Measurements from ENCODE around the gene BNIP2. TPM values are rescaled to one million over a fixed set of nuclear protein-coding genes. Genes with fewer than 3 reads are reported as not detected.
"Not testable (repeated sequence)": the region's sequence is repeated elsewhere in the genome, so short reads cannot be mapped to it uniquely, and the experiment has no call there.

Gene BNIP2
- total RNA-seq, 1 experiment from 2014 or later, result 53.1 TPM

- BruUV-seq (replicated peaks), result no TSS peak
Measured at GRCh38 chr15:59647085-59647484, 42.0 kb downstream of the BNIP2 start.

DNA sequence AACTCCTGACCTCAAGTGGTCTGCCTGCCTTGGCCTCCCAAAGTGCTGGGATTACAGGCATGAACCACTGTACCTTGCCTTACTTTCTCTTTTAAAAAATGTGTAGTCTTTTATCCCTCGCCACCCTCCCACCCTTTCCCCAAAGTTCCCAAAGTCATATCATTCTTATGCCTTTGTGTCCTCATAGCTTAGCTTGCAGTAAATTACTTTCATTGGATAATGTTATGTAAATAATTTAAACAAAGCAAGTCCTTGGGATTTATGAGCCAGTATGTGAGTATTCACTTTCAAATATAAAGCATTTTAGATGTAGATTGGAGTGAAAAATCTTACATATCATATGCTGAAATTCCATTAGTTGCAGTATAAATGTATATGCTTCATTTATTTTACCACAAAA, 42.8 kb downstream of the BNIP2 start:
- DNase-seq (ENCODE audit: low read depth, low spot score), result no peak
- H2AFZ ChIP-seq (ENCODE audit: low read depth, low read length, poor library complexity, severe bottlenecking), result no peak overlapping the region
- intact Hi-C loops (cut with micrococcal nuclease), result no loop called here
- H3K9me2 ChIP-seq (ENCODE audit: insufficient read depth), result no peaks in the 10 kb centered on the region
- no peak overlapping the region for H3K9ac ChIP-seq (ENCODE audit: low read length)
- peaks cover 15 to 22% of the 10 kb centered on the region in 2 experiments for H3K36me3 ChIP-seq (ENCODE audit: control insufficient read depth in 1 of 2, insufficient read depth in 2 of 2, low read length in 2 of 2)
- no peak overlapping the region for H3K4me2 ChIP-seq (ENCODE audit: low read length)
- H3K9me3 ChIP-seq (ENCODE audit: control insufficient read depth in 1 of 2, insufficient read depth in 1 of 2, low read depth in 1 of 2, low read length in 2 of 2), result no peaks in the 10 kb centered on the region
- BruUV-seq (replicated peaks), result no TSS peak
- TF ChIP-seq ZNF274 (IDR thresholded peaks at IDR 0.05; ENCODE audit: low read depth, low read length) (no peak), RAD21 (IDR thresholded peaks at IDR 0.05; ENCODE audit: low read depth) (no peak), CEBPB (IDR thresholded peaks at IDR 0.05; ENCODE audit: low read depth) (no peak), SP1 (IDR thresholded peaks at IDR 0.05; ENCODE audit: low read depth) (no peak), EZH2phosphoT487 (IDR thresholded peaks at IDR 0.05; ENCODE audit: borderline replicate concordance) (no peak), JUND (IDR thresholded peaks at IDR 0.05) (no peak), TCF7L2 (IDR thresholded peaks at IDR 0.05; ENCODE audit: borderline replicate concordance, extremely low read depth, insufficient read depth, insufficient read length) (no peak)
- H3K27ac ChIP-seq (ENCODE audit: low read depth, low read length), result no peak overlapping the region
- ChIA-PET POLR2A (no interaction called here), CTCF (interaction anchor here (1.7 kb wide), 1 partner anchor 114 kb away, joined by 5 read pairs; no protein-coding TSS in a partner anchor), RAD21 (ENCODE audit: low non-redundant PET in 1 of 2, low total read pairs in 2 of 2, uncharacterized antibody in 2 of 2, unreplicated experiment in 2 of 2) (no interaction called here)
- no peaks in the 10 kb centered on the region for H4K20me1 ChIP-seq (ENCODE audit: insufficient read depth)
- no peaks in the 10 kb centered on the region for H3K27me3 ChIP-seq (ENCODE audit: insufficient read depth, low read length)
- ATAC-seq, result no peak
- H3K4me1 ChIP-seq (ENCODE audit: control insufficient read depth in 1 of 2, insufficient read depth in 2 of 2, low read length in 2 of 2), result no peaks in the 10 kb centered on the region
- no peak overlapping the region for H3K4me3 ChIP-seq (replicated peaks in 1 of 2; ENCODE audit: low read depth in 1 of 2, low read length in 2 of 2)
- H3K79me2 ChIP-seq (ENCODE audit: insufficient read depth, low read length), result peaks cover 55% of the 10 kb centered on the region

More at GRCh38 chr15:59647085-59647484, 42.0 kb downstream of the BNIP2 start:
- H4K20me1 ChIP-seq (ENCODE audit: insufficient read depth), result no peaks in the 10 kb centered on the region
- H3K27me3 ChIP-seq (ENCODE audit: insufficient read depth, low read length), result no peaks in the 10 kb centered on the region
- no peaks in the 10 kb centered on the region for H3K4me1 ChIP-seq (ENCODE audit: control insufficient read depth in 1 of 2, insufficient read depth in 2 of 2, low read length in 2 of 2)
- ATAC-seq (no peak), DNase-seq (ENCODE audit: low read depth, low spot score) (no peak)
- no peaks in the 10 kb centered on the region for H3K9me3 ChIP-seq (ENCODE audit: control insufficient read depth in 1 of 2, insufficient read depth in 1 of 2, low read depth in 1 of 2, low read length in 2 of 2)
- H3K9ac ChIP-seq (ENCODE audit: low read length), result no peak overlapping the region
- H3K36me3 ChIP-seq (ENCODE audit: control insufficient read depth in 1 of 2, insufficient read depth in 2 of 2, low read length in 2 of 2), result peaks cover 18 to 22% of the 10 kb centered on the region in 2 experiments
- H3K9me2 ChIP-seq (ENCODE audit: insufficient read depth), result no peaks in the 10 kb centered on the region
- RAD21 ChIA-PET (ENCODE audit: low non-redundant PET in 1 of 2, low total read pairs in 2 of 2, uncharacterized antibody in 2 of 2, unreplicated experiment in 2 of 2), result no interaction called here
- POLR2A ChIA-PET, result no interaction called here
- CTCF ChIA-PET, result no interaction called here
- H3K4me3 ChIP-seq (replicated peaks in 1 of 2; ENCODE audit: low read depth in 1 of 2, low read length in 2 of 2), result no peak overlapping the region
- H3K27ac ChIP-seq (ENCODE audit: low read depth, low read length), result no peak overlapping the region
- H2AFZ ChIP-seq (ENCODE audit: low read depth, low read length, poor library complexity, severe bottlenecking), result no peak overlapping the region
- peaks cover 59% of the 10 kb centered on the region for H3K79me2 ChIP-seq (ENCODE audit: insufficient read depth, low read length)
- no peak for TF ChIP-seq CEBPB (IDR thresholded peaks at IDR 0.05; ENCODE audit: low read depth)
- no peak for TF ChIP-seq JUND (IDR thresholded peaks at IDR 0.05)
- TF ChIP-seq EGR1 (IDR thresholded peaks at IDR 0.05; ENCODE audit: low read depth), result no peak
- no peak for TF ChIP-seq EZH2phosphoT487 (IDR thresholded peaks at IDR 0.05; ENCODE audit: borderline replicate concordance)
- TF ChIP-seq FOSL1 (IDR thresholded peaks at IDR 0.05; ENCODE audit: low read depth), result no peak
- no peak for TF ChIP-seq SIN3A (IDR thresholded peaks at IDR 0.05; ENCODE audit: low read depth)
- no peak for TF ChIP-seq EZH2 (IDR thresholded peaks at IDR 0.05)
- no peak overlapping the region for H3K4me2 ChIP-seq (ENCODE audit: low read length)
- intact Hi-C loops (cut with micrococcal nuclease), result no loop called here

GRCh38 chr15:59645812-59646211, 43.3 kb downstream of the BNIP2 start:
- H2AFZ ChIP-seq (ENCODE audit: low read depth, low read length, poor library complexity, severe bottlenecking); DNase-seq (ENCODE audit: low read depth, low spot score); H3K4me3 ChIP-seq (replicated peaks in 1 of 2; ENCODE audit: low read depth in 1 of 2, low read length in 2 of 2); H3K9me2 ChIP-seq (ENCODE audit: insufficient read depth); BruUV-seq (replicated peaks); ATAC-seq; intact Hi-C loops (cut with micrococcal nuclease); H3K9ac ChIP-seq (ENCODE audit: low read length); H3K4me2 ChIP-seq (ENCODE audit: low read length); H3K9me3 ChIP-seq (ENCODE audit: control insufficient read depth in 1 of 2, insufficient read depth in 1 of 2, low read depth in 1 of 2, low read length in 2 of 2); H3K27me3 ChIP-seq (ENCODE audit: insufficient read depth, low read length); H4K20me1 ChIP-seq (ENCODE audit: insufficient read depth); H3K27ac ChIP-seq (ENCODE audit: low read depth, low read length); H3K4me1 ChIP-seq (ENCODE audit: control insufficient read depth in 1 of 2, insufficient read depth in 2 of 2, low read length in 2 of 2); POLR2A ChIA-PET; RAD21 ChIA-PET (ENCODE audit: low non-redundant PET in 1 of 2, low total read pairs in 2 of 2, uncharacterized antibody in 2 of 2, unreplicated experiment in 2 of 2): not testable (repeated sequence)
- CTCF ChIA-PET, result interaction anchor here (1.7 kb wide), 1 partner anchor 113 kb away, joined by 5 read pairs; no protein-coding TSS in a partner anchor
- H3K36me3 ChIP-seq (ENCODE audit: control insufficient read depth in 1 of 2, insufficient read depth in 2 of 2, low read length in 2 of 2), result peaks cover 15 to 21% of the 10 kb centered on the region in 2 experiments
- H3K79me2 ChIP-seq (ENCODE audit: insufficient read depth, low read length), result peaks cover 55% of the 10 kb centered on the region

Data from HCT116 (cell line).